OCI-LY7 (cell line): ENCODE measurements around the gene PHLDB1.

Experiments
- CTCF ChIP-seq: fragments of 200-600 bp; sonication (generic); conservative IDR thresholded peaks from 2 replicates; pipeline ENCODE4 v1.5.1; 2014; ENCODE audit warnings: mild to moderate bottlenecking, antibody characterized with exemption, low read length, moderate library complexity, mixed read lengths
- EZH2phosphoT487 ChIP-seq: fragments of 200-600 bp; sonication (generic); IDR thresholded peaks from 2 replicates; pipeline ENCODE4 v1.6.1; 2018; ENCODE audit warnings: low read depth, borderline replicate concordance, mild to moderate bottlenecking, mixed run types, antibody characterized with exemption, low read length, moderate library complexity, mixed read lengths

DNA sequence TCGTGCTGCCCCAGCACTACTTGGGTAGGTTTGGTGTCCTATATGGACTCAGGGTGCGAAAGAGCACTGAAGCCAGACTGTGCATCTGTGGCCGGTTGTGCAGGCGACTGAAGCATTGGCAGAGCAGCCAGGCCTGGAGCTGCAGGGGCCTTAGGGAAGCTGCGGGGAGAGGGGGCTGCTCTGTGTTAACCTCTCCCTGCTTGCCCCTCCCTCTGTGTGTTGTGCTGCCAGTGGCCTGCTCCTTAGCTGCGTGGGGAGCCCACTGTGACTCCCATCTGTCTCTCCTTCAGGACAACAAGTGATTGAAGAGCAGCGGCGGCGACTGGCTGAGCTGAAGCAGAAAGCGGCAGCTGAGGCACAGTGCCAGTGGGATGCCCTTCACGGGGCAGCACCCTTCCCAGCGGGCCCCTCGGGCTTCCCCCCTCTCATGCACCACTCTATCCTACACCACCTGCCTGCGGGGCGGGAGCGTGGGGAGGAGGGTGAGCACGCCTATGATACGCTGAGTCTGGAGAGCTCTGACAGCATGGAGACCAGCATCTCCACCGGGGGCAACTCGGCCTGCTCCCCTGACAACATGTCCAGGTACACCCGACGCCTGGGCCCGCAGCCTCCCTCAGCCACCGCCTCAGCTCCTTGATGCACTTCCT is 37.8 kb downstream of the PHLDB1 start:
- no peak for TF ChIP-seq CTCF
- TF ChIP-seq EZH2phosphoT487: no peak
